GM23248 (cell line): ENCODE measurements around the gene PIGP.

ENCODE experiments used
- EZH2 ChIP-seq: fragments of 200-600 bp; sonication (generic); IDR thresholded peaks from 2 replicates; pipeline ENCODE4 v1.6.1; 2018; ENCODE audit warnings: antibody characterized with exemption, mild to moderate bottlenecking; ENCODE audit not compliant: insufficient read depth, poor library complexity, severe bottlenecking
- EZH2phosphoT487 ChIP-seq: fragments of 200-600 bp; sonication (generic); IDR thresholded peaks from 2 replicates; pipeline ENCODE4 v1.6.1; 2018; ENCODE audit warnings: antibody characterized with exemption, moderate library complexity, mild to moderate bottlenecking, low read depth; ENCODE audit not compliant: insufficient read depth

- no peak for TF ChIP-seq EZH2phosphoT487
- TF ChIP-seq EZH2, result no peak
These were observed 2.4 kb upstream of the PIGP start for GRCh38 chr21:37075214-37075770.
